B cell (primary cell): ENCODE measurements around the gene EFNA1. TPM values are rescaled to one million over a fixed set of nuclear protein-coding genes. Genes with fewer than 3 reads are reported as not detected.

ENCODE experiments used
- ATAC-seq: fragments of 200-7000 bp; cut with Tn5 transposase; one replicate; pipeline ENCODE4 v1.10.0; 2021; ENCODE audit warnings: low read depth, mild to moderate bottlenecking, moderate number of reproducible peaks, moderate library complexity
- CTCF ChIA-PET: fragments of 350-600 bp; sonication (Branson Sonifier 250); formaldehyde crosslinking; loops from one replicate; lab custom pipeline; 2021; ENCODE audit warnings: antibody characterized with exemption, inconsistent platforms; lab: Charles Lee
- POLR2A ChIA-PET: fragments of 350-600 bp; sonication (Branson Sonifier 250); formaldehyde crosslinking; loops from one replicate; lab custom pipeline; 2021; ENCODE audit warnings: antibody characterized with exemption; lab: Charles Lee
- DNase-seq: peaks from one replicate; pipeline ENCODE4 v3.0.0; 2013
- H2AFZ ChIP-seq: 2 replicates; pipeline ENCODE4 v1.6.1; 2012; ENCODE audit warnings: mild to moderate bottlenecking, low read depth, low read length; ENCODE audit not compliant: insufficient read depth, poor library complexity, severe bottlenecking
- H3K27ac ChIP-seq, 2 donors: 1 replicate in 1 of 2; 2 replicates in 1 of 2; pipeline ENCODE4 v1.5.1; 2012 to 2013; ENCODE audit warnings: low read length in 2 of 2, mild to moderate bottlenecking in 2 of 2, moderate library complexity in 1 of 2
- H3K27me3 ChIP-seq, 4 experiments: fragments of 200-600 bp in 1 of 4; sonication (generic) in 1 of 4; replicated peaks in 1 of 4; 1 replicate in 2 of 4; 2 replicates in 2 of 4; pipeline versions ENCODE4 v1.6.1 to v1.7.0; 2013 to 2016; ENCODE audit warnings: low read length in 3 of 4, mild to moderate bottlenecking in 2 of 4, mixed read lengths in 1 of 4, moderate library complexity in 1 of 4; ENCODE audit not compliant: insufficient read depth in 4 of 4, control insufficient read depth in 3 of 4; ENCODE audit errors: control extremely low read depth in 1 of 4
- H3K36me3 ChIP-seq, 2 experiments: replicated peaks in 1 of 2; 1 replicate in 1 of 2; 2 replicates in 1 of 2; pipeline versions ENCODE4 v1.6.1 to v1.7.1; 2013; ENCODE audit warnings: low read length in 1 of 2; ENCODE audit not compliant: insufficient read depth in 2 of 2, control insufficient read depth in 1 of 2; ENCODE audit errors: control extremely low read depth in 1 of 2, extremely low read depth in 1 of 2
- H3K4me1 ChIP-seq, 2 donors: fragments of 200-600 bp in 1 of 2; sonication (generic) in 1 of 2; 1 replicate in 1 of 2; 2 replicates in 1 of 2; pipeline versions ENCODE4 v1.5.1 to v1.6.1; 2013 to 2017; ENCODE audit warnings: low read length in 2 of 2; ENCODE audit not compliant: control insufficient read depth in 2 of 2, insufficient read depth in 2 of 2
- H3K4me2 ChIP-seq: replicated peaks from 2 replicates; pipeline ENCODE3; 2012; ENCODE audit warnings: mild to moderate bottlenecking, low read depth, low read length; ENCODE audit not compliant: poor library complexity, severe bottlenecking
- H3K4me3 ChIP-seq, 5 experiments: fragments of 200-600 bp in 1 of 5; sonication (generic) in 1 of 5; 1 replicate in 3 of 5; 2 replicates in 2 of 5; pipeline versions ENCODE4 v1.5.1 to v1.7.0; 2011 to 2016; ENCODE audit warnings: low read length in 4 of 5, mild to moderate bottlenecking in 4 of 5, low read depth in 2 of 5, control low read depth in 1 of 5, moderate library complexity in 1 of 5; ENCODE audit not compliant: insufficient read depth in 1 of 5; ENCODE audit errors: control extremely low read depth in 1 of 5, extremely low read depth in 1 of 5
- H3K79me2 ChIP-seq: fragments of 200-600 bp; sonication (generic); one replicate; pipeline ENCODE4 v1.6.0; 2016; ENCODE audit warnings: low read length; ENCODE audit not compliant: control insufficient read depth, insufficient read depth
- H3K9ac ChIP-seq: fragments of 200-600 bp; sonication (generic); 2 replicates; pipeline ENCODE4 v1.6.1; 2017; ENCODE audit warnings: mild to moderate bottlenecking, low read length, moderate library complexity
- H3K9me3 ChIP-seq, 3 donors: one replicate each; pipeline versions ENCODE4 v1.6.1 to v1.7.1; 2013; ENCODE audit warnings: low read length in 2 of 3; ENCODE audit not compliant: control insufficient read depth in 2 of 3, insufficient read depth in 1 of 3; ENCODE audit errors: control extremely low read depth in 1 of 3
- H4K20me1 ChIP-seq: 2 replicates; pipeline ENCODE4 v1.6.0; 2012; ENCODE audit warnings: mild to moderate bottlenecking, low read length; ENCODE audit not compliant: insufficient read depth, control insufficient read depth, poor library complexity, severe bottlenecking
- H3K27ac Mint-ChIP-seq: one replicate; pipeline ENCODE4 v1.8.0; 2021; ENCODE audit warnings: mixed read lengths
- H3K27me3 Mint-ChIP-seq: one replicate; pipeline ENCODE4 v1.8.0; 2021; ENCODE audit warnings: mixed read lengths
- H3K4me1 Mint-ChIP-seq: one replicate; pipeline ENCODE4 v1.8.0; 2021; ENCODE audit warnings: mixed read lengths
- H3K4me3 Mint-ChIP-seq: one replicate; pipeline ENCODE4 v1.8.0; 2021; ENCODE audit warnings: mixed read lengths
- H3K9me3 Mint-ChIP-seq: one replicate; pipeline ENCODE4 v1.8.0; 2022; ENCODE audit warnings: mixed read lengths; ENCODE audit not compliant: insufficient read depth
- EZH2 ChIP-seq: IDR thresholded peaks from 2 replicates; pipeline ENCODE4 v1.6.1; 2012; ENCODE audit warnings: borderline replicate concordance, low read depth, mild to moderate bottlenecking, moderate library complexity, low read length; ENCODE audit not compliant: insufficient read depth, poor library complexity, severe bottlenecking
- WGBS: methylation state at CpG from one replicate; pipeline ENCODE4 v1.1.5; 2013; ENCODE audit warnings: missing lambda C conversion rate; ENCODE audit not compliant: insufficient coverage; 5-methylcytosine and 5-hydroxymethylcytosine counted together
- intact Hi-C: fragments of 100-400 bp; cut with micrococcal nuclease; formaldehyde crosslinking; loops from one replicate; pipeline ENCODE4 v1.10.0; 2022
- polyA plus RNA-seq: library from polyadenylated mRNA; depleted of rRNA; stranded (reverse); fragments of >200 nt; gene quantifications from 2 replicates; pipeline ENCODE4 v1.2.3, GENCODE V29; 2012
- total RNA-seq, 2 donors: library from RNA; stranded (reverse); fragments of 120-200 nt in 1 of 2; gene quantifications; 1 replicate in 1 of 2; 2 replicates in 1 of 2; pipeline versions ENCODE4 v1.2.3 to v1.2.4, GENCODE V29; 2013 to 2022
- TF ChIP-seq, protein P1 (sequence below): fragments of 200-600 bp; IDR thresholded peaks from one replicate; pipeline ENCODE4 v1.8.0; 2022; ENCODE audit warnings: antibody characterized with exemption, mild to moderate bottlenecking

The EFNA1 gene
- total and polyA plus RNA-seq, 2 donors (not counting 1 experiment from before 2014, with no cell fraction given), result 0.28 TPM; not detected in 1

DNA sequence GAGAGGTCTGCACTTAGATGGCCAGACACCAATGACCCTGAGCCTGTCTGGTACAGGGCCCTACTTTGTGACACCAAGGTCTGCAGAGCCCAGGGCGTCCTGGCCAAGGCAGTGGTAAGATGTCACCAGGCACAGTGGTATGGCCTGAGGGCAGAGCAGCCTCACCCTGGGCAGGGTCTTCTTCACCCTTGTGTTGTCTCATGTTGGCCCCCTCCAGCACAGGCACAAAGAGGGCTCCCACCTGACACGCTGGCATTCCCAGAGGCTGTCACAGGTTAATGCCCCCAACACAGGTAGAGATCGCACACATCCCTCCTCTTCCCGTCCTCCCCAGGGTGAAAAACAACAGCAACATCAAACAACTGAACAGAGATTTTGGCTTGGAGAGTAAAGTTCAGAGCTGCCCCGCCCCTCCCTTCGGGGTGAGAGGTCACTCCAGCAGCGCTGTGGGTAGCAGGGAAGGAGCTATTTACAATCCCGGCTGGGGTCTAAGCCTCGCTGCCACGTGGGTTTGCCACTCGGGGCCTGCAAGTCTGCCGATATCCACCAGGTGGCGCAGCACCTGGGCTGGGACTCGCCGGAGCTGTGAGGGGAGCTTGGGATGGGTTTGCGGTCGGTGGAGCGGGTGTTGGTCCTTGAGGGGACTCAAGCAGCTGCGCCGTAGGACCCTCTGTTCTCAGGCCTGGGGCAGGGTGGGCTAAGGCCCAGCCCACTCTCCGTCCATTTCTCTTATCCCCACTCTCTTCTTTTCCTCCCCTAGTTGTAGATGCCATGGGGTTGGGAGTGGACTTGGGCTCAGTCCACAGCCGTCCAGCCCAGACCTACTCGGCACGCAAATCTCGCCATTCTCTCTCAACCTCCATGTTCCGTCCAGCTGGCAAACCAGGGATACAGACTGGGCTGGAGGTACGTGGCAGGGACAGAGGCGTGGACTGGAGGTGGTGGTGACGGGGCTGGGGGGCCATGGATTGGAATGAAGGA lies 36.3 kb upstream of the EFNA1 start:
- Histone ChIP-seq H3K4me3 (no peak overlapping the region), H3K4me1 (peaks cover 12 to 16% of the 10 kb centered on the region in 2 donors), H3K27me3 (peaks cover 0 to 6% (median 1%) of the 10 kb centered on the region in 4 experiments), H3K36me3 (no peaks in the 10 kb centered on the region), H3K27ac (no peak overlapping the region), H3K9me3 (no peaks in the 10 kb centered on the region), H3K79me2 (no peaks in the 10 kb centered on the region), H4K20me1 (peaks cover 6% of the 10 kb centered on the region), H2AFZ (peak overlapping the region; percentile 20), H3K4me2 (peak overlapping the region; percentile 35), H3K9ac (no peak overlapping the region)
- Mint-ChIP-seq H3K4me1 (peaks cover 6% of the 10 kb centered on the region), H3K27me3 (peaks cover 12% of the 10 kb centered on the region), H3K27ac (no peak overlapping the region), H3K4me3 (no peak overlapping the region), H3K9me3 (no peaks in the 10 kb centered on the region)
- ChIA-PET CTCF (interaction anchor here (0.6 to 6.8 kb wide), 44 partner anchors 9 to 1419 kb away, joined by 3 to 307 read pairs (median 5); partner anchors contain the start of genes DPM3, EFNA3, EFNA4 and KRTCAP2), POLR2A (interaction anchor here (0.6 to 1.7 kb wide), 3 partner anchors 45 to 82 kb away, joined by 3 to 9 read pairs (median 4); partner anchors contain the start of gene KRTCAP2)
- TF ChIP-seq, protein P1, sequence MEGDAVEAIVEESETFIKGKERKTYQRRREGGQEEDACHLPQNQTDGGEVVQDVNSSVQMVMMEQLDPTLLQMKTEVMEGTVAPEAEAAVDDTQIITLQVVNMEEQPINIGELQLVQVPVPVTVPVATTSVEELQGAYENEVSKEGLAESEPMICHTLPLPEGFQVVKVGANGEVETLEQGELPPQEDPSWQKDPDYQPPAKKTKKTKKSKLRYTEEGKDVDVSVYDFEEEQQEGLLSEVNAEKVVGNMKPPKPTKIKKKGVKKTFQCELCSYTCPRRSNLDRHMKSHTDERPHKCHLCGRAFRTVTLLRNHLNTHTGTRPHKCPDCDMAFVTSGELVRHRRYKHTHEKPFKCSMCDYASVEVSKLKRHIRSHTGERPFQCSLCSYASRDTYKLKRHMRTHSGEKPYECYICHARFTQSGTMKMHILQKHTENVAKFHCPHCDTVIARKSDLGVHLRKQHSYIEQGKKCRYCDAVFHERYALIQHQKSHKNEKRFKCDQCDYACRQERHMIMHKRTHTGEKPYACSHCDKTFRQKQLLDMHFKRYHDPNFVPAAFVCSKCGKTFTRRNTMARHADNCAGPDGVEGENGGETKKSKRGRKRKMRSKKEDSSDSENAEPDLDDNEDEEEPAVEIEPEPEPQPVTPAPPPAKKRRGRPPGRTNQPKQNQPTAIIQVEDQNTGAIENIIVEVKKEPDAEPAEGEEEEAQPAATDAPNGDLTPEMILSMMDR, result peak; percentile 97
- no peak for TF ChIP-seq EZH2
- intact Hi-C loops, result loop anchor here (1.0 to 5.0 kb wide), 3 partner anchors 36 to 501 kb away; partner anchors contain the start of gene EFNA1
- ATAC-seq (peak; percentile 91), DNase-seq (peak; percentile 86)
- WGBS, result 27% methylated on average over 14 of the region's 29 CpGs
